Colonic mucosa (tissue), 4 donors: ENCODE results near the gene GTF3C5. TPM values are rescaled to one million over a fixed set of nuclear protein-coding genes. Genes with fewer than 3 reads are reported as not detected.

Source experiments
- DNase-seq: peaks from one replicate; pipeline ENCODE4 v3.0.0-alpha.2; 2020
- H3K27ac ChIP-seq: fragments of 200-600 bp; one replicate; pipeline ENCODE4 v1.8.0; 2021
- H3K27me3 ChIP-seq: fragments of 200-600 bp; one replicate; pipeline ENCODE4 v1.8.0; 2021
- H3K36me3 ChIP-seq: fragments of 200-600 bp; one replicate; pipeline ENCODE4 v1.8.0; 2021
- H3K4me1 ChIP-seq: fragments of 200-600 bp; one replicate; pipeline ENCODE4 v1.8.0; 2021; ENCODE audit warnings: mild to moderate bottlenecking
- H3K4me3 ChIP-seq: fragments of 200-600 bp; one replicate; pipeline ENCODE4 v1.8.0; 2021
- H3K9ac ChIP-seq, 2 donors: one replicate each; pipeline ENCODE4 v1.7.0; 2013; ENCODE audit warnings: control low read depth in 2 of 2, low read depth in 2 of 2, low read length in 2 of 2
- H3K9me3 ChIP-seq: fragments of 200-600 bp; one replicate; pipeline ENCODE4 v1.8.0; 2021
- CTCF ChIP-seq: fragments of 200-600 bp; IDR thresholded peaks from one replicate; pipeline ENCODE4 v1.8.0; 2022; ENCODE audit warnings: antibody characterized with exemption, mild to moderate bottlenecking
- intact Hi-C: fragments of 100-400 bp; cut with DNase I; formaldehyde crosslinking; loops from one replicate; pipeline ENCODE4 v1.14.1; 2022
- total RNA-seq, 2 donors: library from RNA; stranded (reverse); fragmentation: NEBNext Ultra II Directional in 1 of 2; extraction: Animal tissue kit (Norgen Biotek cat#: 25700) in 1 of 2; gene quantifications; one replicate each; pipeline ENCODE4 v1.2.1, GENCODE V29; 2021
- donor health status: healthy.
- donor health status: DM: no; HTN: no; CAD: no.
- donor health status: DM: no; HTN: no; CAD: no.

Gene GTF3C5
- total RNA-seq, 2 donors from 2014 or later: 42.3 to 70.9 TPM

- no peaks in the 10 kb centered on the region for H3K27me3 ChIP-seq
- no peak for DNase-seq
- H3K4me1 ChIP-seq: peaks cover 3% of the 10 kb centered on the region
- no peaks in the 10 kb centered on the region for H3K36me3 ChIP-seq
- no peak overlapping the region for H3K4me3 ChIP-seq
- no peak overlapping the region for H3K27ac ChIP-seq
- no peak for TF ChIP-seq CTCF
- H3K9ac ChIP-seq: no peak overlapping the region
- intact Hi-C loops: no loop called here
- no peaks in the 10 kb centered on the region for H3K9me3 ChIP-seq
These were observed 25.1 kb downstream of the GTF3C5 start for GRCh38 chr9:133055788-133056420.

- no peak for DNase-seq
- Histone ChIP-seq H3K27ac (no peak overlapping the region), H3K36me3 (no peaks in the 10 kb centered on the region), H3K4me3 (no peak overlapping the region), H3K27me3 (no peaks in the 10 kb centered on the region), H3K4me1 (no peaks in the 10 kb centered on the region), H3K9ac (no peak overlapping the region), H3K9me3 (no peaks in the 10 kb centered on the region)
- TF ChIP-seq CTCF: no peak
- intact Hi-C loops: no loop called here
These were observed 25.7 kb downstream of the GTF3C5 start for GRCh38 chr9:133056533-133056932.

- Histone ChIP-seq H3K9me3 (no peaks in the 10 kb centered on the region), H3K36me3 (no peaks in the 10 kb centered on the region), H3K4me3 (no peak overlapping the region), H3K27ac (no peak overlapping the region), H3K4me1 (no peaks in the 10 kb centered on the region), H3K9ac (no peak overlapping the region), H3K27me3 (no peaks in the 10 kb centered on the region)
- TF ChIP-seq CTCF: no peak
- intact Hi-C loops: no loop called here
- no peak for DNase-seq
These were observed 26.2 kb downstream of the GTF3C5 start for GRCh38 chr9:133057006-133057405.

GRCh38 chr9:133057553-133057952 lies 26.8 kb downstream of the GTF3C5 start:
- Histone ChIP-seq H3K4me3 (no peak overlapping the region), H3K27me3 (no peaks in the 10 kb centered on the region), H3K9ac (no peak overlapping the region), H3K27ac (no peak overlapping the region), H3K4me1 (no peaks in the 10 kb centered on the region), H3K36me3 (no peaks in the 10 kb centered on the region), H3K9me3 (no peaks in the 10 kb centered on the region)
- TF ChIP-seq CTCF: no peak
- intact Hi-C loops: no loop called here
- DNase-seq: no peak

GRCh38 chr9:133058071-133058470 lies 27.3 kb downstream of the GTF3C5 start:
- no peak overlapping the region for H3K9ac ChIP-seq
- intact Hi-C loops: no loop called here
- H3K36me3 ChIP-seq: no peaks in the 10 kb centered on the region
- DNase-seq: no peak
- H3K4me1 ChIP-seq: no peaks in the 10 kb centered on the region
- no peak overlapping the region for H3K4me3 ChIP-seq
- H3K9me3 ChIP-seq: no peaks in the 10 kb centered on the region
- H3K27ac ChIP-seq: no peak overlapping the region
- no peak for TF ChIP-seq CTCF
- H3K27me3 ChIP-seq: no peaks in the 10 kb centered on the region
